ENCODE results near the gene TTI1.
A peak's percentile ranks its signal among the peaks of the same experiment; 100 is the strongest.

Gene TTI1

GRCh38 chr20:38008233-38008944 lies 24.9 kb downstream of the TTI1 start:
- no peak for DNase-seq

GRCh38 chr20:38007526-38007925 lies 25.7 kb downstream of the TTI1 start:
- no peak for DNase-seq

DNA sequence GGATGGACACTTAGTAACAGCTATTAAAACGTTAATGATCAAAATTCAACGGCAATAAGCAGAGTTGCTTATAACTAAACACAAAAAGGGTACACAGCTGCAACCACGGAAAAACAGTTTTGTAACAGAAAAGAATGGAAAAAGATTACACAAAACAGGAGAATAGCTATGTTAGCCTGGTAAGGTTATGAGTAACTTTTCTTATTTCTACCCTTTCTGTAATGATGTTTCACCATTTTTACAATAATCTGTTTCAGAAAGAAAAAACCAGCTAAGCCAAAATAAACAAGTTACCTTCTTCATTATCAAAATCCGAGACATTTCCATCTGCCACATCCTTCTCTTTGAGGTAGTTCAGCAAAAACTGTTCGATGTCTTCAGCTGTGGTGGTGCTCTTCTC lies 27.4 kb downstream of the TTI1 start:
- DNase-seq, result no peak

- no peak for DNase-seq
Observed at GRCh38 chr20:38004416-38004815, 28.8 kb downstream of the TTI1 start.

- DNase-seq, result no peak
Observed at GRCh38 chr20:38002422-38002821, 30.8 kb downstream of the TTI1 start.

GRCh38 chr20:38001981-38002380 lies 31.3 kb downstream of the TTI1 start:
- no peak for DNase-seq

DNA sequence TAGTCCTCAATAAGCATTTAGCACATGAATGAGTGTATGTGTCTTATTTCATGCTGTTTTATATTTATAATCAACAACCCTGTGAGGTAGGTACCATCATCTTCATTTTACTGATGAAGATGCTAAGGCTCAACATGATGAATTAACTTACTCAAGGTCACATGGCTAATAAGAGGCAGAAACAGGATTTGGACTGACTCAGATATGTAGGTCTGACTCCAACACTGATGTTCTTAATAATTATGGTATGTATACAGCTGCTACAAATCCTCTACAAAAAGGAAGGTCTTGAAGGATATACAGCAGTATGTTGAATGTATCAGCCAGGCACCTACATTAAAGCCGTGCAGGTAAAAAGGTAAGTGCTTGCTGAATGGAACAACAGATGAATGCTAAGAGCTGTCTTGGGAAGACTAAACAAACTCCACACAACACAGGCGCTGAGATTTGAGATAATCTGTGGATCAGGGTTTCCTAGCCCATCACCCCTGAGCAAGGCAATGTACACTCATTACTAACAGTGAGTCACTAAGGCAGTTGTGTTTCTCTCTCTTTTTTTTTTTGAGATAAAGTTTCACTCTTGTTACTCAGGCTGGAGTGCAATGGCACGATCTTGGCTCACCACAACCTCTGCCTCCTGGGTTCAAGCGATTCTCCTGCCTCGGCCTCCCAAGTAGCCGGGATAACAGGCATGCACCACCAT lies 31.9 kb downstream of the TTI1 start:
- no peak for DNase-seq

- no peak for DNase-seq
Observed at GRCh38 chr20:38000293-38000692, 33.0 kb downstream of the TTI1 start.

- no peak for DNase-seq
Observed at GRCh38 chr20:37999526-38000263, 33.6 kb downstream of the TTI1 start.

DNA sequence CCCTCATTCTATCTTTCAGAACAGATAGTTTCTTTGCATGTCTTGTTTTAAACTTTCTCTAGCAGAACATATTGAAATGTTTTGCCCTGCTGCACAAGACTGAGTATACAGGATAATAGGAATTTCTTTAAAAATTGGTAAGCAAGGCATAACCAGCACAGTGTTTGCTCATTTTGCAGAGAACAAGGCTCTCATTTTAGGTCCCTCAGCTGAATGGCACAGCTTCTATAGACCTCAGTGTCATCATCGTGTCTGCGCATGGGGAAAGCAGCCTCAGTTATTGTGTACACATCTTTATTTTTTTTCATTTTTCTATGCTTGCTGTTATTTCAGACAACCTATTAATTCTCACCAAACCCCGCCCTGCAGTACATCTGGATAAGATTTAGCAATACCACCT lies 35.7 kb downstream of the TTI1 start:
- DNase-seq, result no peak

GRCh38 chr20:37995856-37996605 lies 37.2 kb downstream of the TTI1 start:
- no peak for DNase-seq

GRCh38 chr20:37994512-37994911 lies 38.7 kb downstream of the TTI1 start:
- DNase-seq, result no peak

- DNase-seq, result peak; percentile 14
Observed at GRCh38 chr20:37992802-37993409, 40.4 kb downstream of the TTI1 start.

GRCh38 chr20:37991908-37992307 lies 41.3 kb downstream of the TTI1 start:
- DNase-seq, result no peak

DNA sequence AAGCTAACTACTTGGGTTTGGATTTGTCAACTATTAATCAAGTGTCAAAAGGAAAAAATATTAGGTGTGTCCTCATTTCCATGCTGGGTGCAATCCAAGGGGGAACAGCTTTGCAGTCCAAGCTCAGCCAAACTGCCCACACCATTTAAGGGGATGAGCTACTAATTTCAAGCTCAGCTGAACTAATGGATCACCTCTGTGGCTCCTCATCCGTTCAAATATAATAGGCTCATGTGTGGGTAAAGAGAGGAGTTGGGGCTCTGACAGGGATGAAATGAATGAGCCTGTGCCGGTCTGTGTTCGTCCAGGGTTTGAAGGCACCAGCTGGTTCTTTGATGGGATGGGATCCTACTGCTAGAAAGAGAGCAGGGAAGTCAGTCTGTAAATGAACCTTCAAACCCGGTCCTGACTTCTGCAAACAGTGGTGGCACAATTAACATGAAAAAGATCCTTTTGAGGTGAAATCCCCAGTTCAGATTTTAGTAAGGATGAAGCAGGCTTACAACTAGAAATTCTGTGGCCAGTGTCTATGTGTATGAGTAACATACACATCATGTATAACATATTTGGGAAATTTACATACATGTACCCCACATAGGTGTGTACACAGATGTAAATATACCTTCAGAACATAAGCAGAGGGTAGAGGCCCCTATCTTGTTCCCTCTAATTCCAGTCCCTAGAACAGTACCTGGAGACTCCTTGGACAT lies 41.9 kb downstream of the TTI1 start:
- no peak for DNase-seq

DNA sequence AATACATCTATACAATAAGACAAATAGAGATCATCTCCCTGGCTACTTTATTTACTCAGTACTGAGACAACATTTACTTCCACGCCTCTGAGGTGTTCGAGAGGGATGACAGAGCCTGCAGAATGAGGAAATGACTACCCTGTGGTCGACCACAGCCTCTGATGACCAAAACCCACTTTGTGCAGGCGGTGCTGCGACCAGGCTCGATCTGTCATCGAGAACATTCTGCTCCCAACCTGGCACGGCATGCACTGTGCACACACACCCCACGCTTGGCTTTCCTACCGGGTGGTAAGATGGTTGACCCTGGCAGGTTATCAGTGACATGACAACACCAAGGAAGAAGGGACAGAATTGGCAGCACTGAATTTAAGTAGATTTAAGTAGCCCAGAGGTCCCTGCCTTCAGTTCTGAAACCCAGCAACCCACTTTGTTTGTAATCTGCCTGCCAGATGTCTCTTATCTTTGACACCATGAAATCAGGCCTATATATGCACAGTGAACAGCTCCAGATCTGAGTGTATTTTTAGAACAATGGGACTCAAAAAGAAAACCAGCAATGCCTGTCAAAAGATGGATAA lies 42.6 kb downstream of the TTI1 start:
- DNase-seq, result peak; percentile 8

GRCh38 chr20:37989601-37990295 lies 43.5 kb downstream of the TTI1 start:
- DNase-seq, result no peak

DNA sequence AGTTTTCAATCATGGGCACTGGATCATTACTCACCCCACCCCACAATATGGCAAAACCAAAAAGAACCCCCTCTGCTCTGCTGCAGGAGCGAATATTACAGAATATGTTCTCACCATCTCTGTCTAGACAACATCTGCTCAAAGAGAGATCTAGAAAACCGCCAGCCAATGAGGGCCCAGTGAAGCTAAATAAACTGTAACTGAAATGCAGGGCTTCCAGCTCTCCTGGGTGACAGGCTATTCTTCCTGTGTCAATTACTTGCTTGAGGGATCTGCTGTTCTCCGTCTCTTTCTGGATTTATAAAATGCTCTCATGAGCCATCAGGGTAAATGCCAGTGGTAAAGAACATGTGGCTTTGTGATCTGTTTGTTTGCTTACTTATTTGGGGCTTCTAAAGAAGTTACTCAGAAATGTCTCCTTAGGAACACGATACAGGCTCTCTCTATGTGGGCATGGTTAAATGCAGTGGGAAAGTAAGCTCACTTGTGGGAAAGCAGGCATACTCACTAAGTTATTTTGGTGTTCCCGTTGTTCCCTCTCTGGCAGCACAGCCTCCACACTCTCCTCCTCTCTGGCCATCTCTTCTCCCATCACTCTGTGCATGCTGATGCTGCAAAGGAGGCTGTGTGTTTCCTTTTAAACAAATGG lies 44.8 kb downstream of the TTI1 start:
- DNase-seq, result no peak

GRCh38 chr20:37987602-37988290 lies 45.5 kb downstream of the TTI1 start:
- DNase-seq, result no peak
